ENCODE data around the gene MN1. TPM values are rescaled to one million over a fixed set of nuclear protein-coding genes. Genes with fewer than 3 reads are reported as not detected.

The MN1 gene
- polyA plus RNA-seq (ENCODE audit: insufficient read length in 12 of 12): 10 to 100 TPM in 11 of 12 donors, not detected in 1; 10.6 to 27.6 (median 16.2) TPM
- long read RNA-seq, donor 1, full-length matches to known transcripts: 3 of 3 reads
- long read RNA-seq, donor 1, partial matches to known transcripts: 0 of 3 reads
- long read RNA-seq, donor 1, other reads (novel, unspliced or antisense): 0 of 3 reads
- long read RNA-seq, donor 2, full-length matches to known transcripts: 3 of 3 reads
- long read RNA-seq, donor 2, partial matches to known transcripts: 0 of 3 reads
- long read RNA-seq, donor 2, other reads (novel, unspliced or antisense): 0 of 3 reads
- long read RNA-seq, donor 3, full-length matches to known transcripts: 3 of 3 reads
- long read RNA-seq, donor 3, partial matches to known transcripts: 0 of 3 reads
- long read RNA-seq, donor 3, other reads (novel, unspliced or antisense): 0 of 3 reads
- long read RNA-seq, donor 4, full-length matches to known transcripts: 5 of 5 reads
- long read RNA-seq, donor 4, partial matches to known transcripts: 0 of 5 reads
- long read RNA-seq, donor 4, other reads (novel, unspliced or antisense): 0 of 5 reads
- long read RNA-seq, donor 5, full-length matches to known transcripts: 7 of 7 reads
- long read RNA-seq, donor 5, partial matches to known transcripts: 0 of 7 reads
- long read RNA-seq, donor 5, other reads (novel, unspliced or antisense): 0 of 7 reads
- long read RNA-seq, donor 6, full-length matches to known transcripts: 3 of 3 reads
- long read RNA-seq, donor 6, partial matches to known transcripts: 0 of 3 reads
- long read RNA-seq, donor 6, other reads (novel, unspliced or antisense): 0 of 3 reads
- long read RNA-seq, donor 7, full-length matches to known transcripts: 1 of 1 reads
- long read RNA-seq, donor 7, partial matches to known transcripts: 0 of 1 reads
- long read RNA-seq, donor 7, other reads (novel, unspliced or antisense): 0 of 1 reads
- long read RNA-seq, donor 8, full-length matches to known transcripts: 8 of 8 reads
- long read RNA-seq, donor 8, partial matches to known transcripts: 0 of 8 reads
- long read RNA-seq, donor 8, other reads (novel, unspliced or antisense): 0 of 8 reads
- long read RNA-seq, donor 9, full-length matches to known transcripts: 2 of 2 reads
- long read RNA-seq, donor 9, partial matches to known transcripts: 0 of 2 reads
- long read RNA-seq, donor 9, other reads (novel, unspliced or antisense): 0 of 2 reads
- long read RNA-seq, donor 10, full-length matches to known transcripts: 6 of 6 reads
- long read RNA-seq, donor 10, partial matches to known transcripts: 0 of 6 reads
- long read RNA-seq, donor 10, other reads (novel, unspliced or antisense): 0 of 6 reads
- long read RNA-seq, donor 11, full-length matches to known transcripts: 3 of 8 reads
- long read RNA-seq, donor 11, partial matches to known transcripts: 5 of 8 reads
- long read RNA-seq, donor 11, other reads (novel, unspliced or antisense): 0 of 8 reads

DNA sequence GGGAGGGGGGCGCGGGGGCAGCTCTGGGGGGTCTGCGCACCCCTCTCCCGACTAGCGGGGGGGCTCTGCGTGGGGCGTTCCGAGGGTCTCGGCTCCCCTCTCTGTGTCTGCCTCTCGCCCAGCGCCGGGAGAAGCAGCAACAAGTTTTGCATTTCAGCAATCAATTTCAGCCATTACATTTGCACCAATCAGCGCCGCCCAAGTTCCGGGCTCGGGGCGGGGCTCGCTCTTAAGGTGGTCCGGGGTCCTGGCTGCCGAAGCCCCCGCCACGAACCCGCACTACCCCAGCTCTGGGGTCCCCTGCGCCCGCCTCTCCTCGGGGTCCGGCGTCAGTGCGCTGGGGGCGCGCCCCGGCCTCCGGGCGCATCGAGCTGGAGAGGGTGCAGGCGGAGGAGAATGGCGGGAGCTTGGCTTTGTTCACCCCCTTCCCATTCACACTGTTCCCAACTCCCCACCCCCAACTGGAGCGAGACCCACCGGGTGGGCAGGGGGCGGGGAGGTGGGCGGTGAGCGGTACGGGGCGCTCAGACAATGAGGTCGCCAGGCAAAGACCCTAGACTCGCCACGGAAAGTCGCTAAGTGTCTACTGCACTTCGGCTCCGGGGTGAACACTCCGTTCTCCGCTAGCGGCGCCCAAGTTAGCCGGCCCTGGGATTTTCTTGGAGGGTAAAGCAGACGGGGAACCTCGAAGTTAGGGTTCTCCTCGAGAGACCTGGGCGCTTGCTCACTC, at the start of gene MN1:
Gene MN1, minus strand, starts transcription at position 141 of the 730 bp plus-strand sequence. CDS start 1,213 bp downstream, outside the sequence.
- DNase-seq: peak; percentile 74

DNA sequence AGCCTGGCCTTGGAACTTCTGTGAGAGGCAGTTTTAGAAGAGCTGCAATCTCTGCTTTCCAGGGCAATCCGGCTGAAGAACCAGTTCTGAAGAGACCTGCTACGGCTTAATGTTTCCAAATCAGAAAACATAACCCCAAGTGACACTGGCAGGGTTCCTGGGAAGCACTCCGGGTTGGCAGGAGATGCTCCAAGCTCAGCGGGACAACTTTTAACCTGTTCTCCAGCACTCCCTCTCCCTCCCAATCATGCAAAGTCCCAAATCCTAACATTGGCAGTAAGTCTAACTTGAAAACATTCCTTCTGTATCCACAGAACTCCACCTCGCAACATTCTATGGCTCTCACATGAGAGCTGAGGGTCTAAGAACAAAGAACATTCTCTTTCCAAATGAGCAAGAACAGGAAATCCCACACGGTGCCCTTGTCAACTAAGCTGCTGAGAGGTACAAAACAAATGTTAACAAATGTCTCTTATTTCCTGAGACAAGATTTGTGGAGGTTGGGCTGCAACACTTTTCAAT, 48.5 kb upstream of the MN1 start:
- peak; percentile 53 for DNase-seq

DNA sequence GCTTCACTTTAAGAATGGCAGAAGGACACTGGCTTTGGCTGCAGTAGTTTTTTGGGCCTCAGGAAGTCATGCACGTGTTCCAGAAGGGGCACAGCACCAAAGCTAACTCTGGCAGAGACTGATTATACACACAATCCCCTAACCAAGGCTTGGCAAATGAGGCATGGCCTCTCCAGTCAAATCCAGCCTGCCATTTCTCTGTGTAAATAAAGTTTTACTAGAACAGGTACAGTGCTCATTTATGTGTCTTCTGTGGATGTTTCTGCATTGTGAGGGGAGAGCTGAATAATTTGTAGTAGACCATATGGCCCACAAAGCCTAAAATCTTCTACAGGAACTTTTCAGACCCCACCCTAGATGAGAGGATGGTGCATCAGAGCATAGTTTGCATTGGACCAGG, 46.4 kb upstream of the MN1 start:
- no peak for DNase-seq

DNA sequence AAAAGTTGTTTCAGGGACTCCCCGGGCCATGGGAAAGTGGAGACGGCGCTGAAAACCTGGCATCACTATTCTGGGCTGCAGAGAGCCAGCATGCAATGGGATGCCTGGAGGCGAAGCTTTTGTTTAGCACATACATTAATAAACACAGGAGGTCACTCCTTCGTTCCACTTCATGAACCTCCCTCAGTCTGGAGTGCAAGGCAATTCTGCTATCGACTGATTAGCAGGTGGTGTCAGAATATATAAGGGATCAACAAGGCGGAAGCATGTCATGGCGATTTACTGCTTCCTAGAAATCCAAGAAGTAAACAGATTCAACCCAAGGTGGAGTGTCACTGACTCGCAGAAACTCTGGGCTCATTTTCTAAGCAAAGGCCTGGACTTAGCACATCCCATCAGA, 45.4 kb upstream of the MN1 start:
- DNase-seq: no peak

DNA sequence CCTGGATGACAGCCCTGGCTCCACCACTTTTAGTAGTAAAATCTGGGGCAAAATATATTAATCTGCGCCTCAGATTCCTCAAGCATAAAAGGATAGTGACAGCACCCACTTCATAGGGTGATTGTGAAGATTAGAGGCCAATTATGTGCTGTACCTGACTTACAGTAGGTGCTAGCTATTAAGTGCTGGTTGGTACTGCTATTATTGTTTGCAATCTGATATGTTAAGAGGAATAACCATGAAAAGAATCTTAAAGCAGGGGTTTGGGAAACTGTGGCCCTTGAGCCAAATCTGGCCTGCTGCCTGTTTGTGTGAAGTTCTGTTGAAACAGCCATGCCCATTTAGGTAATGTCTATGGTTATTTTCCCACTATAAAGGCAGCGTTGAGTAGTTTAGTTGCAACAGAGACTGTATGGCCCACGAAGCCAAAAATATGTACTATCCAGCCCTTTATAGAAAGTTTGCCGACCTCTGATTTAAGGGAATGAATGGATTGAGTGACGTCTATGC, 44.7 kb upstream of the MN1 start:
- no peak for DNase-seq

DNA sequence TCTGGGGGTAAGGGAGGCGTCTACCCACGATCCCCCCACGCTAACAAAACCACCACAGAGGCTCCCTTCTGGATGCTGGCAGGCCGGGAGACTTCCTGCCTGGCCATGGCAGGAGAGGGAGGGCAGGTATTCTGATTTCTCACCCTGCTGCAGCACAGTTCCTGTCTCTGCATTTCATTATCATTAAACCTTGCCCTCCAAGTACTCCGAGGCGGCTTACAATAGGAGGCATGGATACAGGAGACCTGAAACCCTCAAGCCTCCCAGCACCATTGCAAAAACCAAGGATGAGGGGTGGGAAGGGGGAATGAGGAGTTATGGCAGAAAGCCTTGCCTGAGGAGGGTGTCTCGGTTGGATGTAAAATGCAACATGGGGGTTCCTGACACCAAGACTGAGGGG, 44.1 kb upstream of the MN1 start:
- no peak for DNase-seq

DNA sequence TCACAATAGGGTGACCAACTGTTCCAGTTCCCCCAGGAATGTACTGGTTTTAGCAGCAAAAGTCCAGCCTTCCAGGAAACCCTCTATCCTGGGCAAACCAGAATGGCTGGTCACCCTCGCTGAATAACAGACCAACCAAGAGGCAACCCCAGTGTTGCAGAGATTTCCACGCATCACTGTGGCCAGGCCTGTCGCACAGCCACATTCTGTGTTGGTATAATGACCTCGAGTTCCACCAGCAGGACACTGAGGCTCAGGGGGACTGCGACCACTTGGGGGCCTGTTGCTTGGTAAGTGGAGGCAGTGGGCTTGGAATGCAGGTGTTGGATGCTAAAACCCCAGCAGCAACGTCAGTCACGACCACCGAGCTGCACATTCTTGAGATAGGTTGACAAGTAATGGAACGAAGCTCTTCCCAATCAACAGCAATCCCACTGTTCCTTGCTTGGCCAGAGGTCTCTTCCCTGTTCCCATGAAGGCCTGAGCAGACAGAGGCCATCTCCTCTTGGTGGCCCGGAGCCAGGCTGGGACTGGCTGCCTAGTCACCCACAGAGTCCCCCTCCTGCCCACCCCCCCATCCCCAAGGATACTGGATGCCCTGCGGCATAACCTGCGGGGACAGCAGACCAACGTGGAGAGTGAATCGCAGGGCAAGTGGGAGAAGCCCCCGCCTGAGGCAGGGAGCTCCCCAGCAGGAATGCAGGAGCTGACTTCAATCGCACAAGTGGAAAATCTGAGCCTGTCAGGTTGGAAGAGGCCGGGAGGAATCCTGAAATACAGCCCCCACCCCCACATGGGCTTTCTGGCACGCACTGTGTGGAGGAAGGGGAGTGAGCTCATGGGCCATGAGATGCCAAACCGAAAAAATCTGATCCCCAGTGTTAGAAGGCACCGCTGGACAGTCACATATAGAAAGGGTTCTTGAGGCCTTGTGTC, 43.4 kb upstream of the MN1 start:
- peak; percentile 74 for DNase-seq

DNA sequence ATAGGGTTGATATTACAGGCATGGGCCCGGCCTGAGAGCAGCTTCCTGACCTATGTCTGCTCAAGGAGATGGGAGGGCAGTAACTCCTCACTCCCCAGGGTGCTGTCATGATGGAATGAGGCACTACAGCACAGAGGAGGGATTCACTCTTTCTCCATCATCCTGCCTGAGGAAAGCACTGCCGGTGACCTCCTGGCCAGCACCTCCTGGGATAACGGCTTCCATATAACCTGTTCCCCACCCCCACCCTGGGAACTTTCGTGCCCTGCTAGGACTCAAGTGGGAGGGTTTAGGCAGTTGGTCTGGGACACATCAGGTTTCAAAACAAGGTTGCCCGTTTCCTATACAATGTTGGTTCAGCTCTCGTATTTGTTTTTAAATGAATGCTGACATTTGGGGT, 42.7 kb upstream of the MN1 start:
- DNase-seq: no peak

DNA sequence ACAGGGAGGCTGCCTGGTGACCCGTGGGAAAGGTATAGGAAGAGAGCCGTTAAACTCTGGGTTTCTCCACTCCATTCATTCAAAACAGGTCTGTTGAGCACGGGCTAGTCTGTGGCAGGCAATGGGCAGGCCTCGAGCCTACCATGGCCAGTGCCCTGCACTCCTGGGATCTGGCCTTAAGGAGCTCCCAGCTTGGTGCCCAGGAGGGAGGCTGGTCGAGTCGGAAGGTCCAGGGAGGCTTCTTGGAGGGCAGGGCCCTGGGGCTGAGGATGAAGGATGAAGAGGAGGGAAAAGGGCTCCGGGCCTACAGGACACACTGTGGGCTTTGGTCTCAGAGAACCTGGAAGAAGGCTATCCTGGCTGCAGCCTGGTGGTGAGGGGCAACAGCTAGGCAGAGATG, 41.9 kb upstream of the MN1 start:
- DNase-seq: no peak

DNA sequence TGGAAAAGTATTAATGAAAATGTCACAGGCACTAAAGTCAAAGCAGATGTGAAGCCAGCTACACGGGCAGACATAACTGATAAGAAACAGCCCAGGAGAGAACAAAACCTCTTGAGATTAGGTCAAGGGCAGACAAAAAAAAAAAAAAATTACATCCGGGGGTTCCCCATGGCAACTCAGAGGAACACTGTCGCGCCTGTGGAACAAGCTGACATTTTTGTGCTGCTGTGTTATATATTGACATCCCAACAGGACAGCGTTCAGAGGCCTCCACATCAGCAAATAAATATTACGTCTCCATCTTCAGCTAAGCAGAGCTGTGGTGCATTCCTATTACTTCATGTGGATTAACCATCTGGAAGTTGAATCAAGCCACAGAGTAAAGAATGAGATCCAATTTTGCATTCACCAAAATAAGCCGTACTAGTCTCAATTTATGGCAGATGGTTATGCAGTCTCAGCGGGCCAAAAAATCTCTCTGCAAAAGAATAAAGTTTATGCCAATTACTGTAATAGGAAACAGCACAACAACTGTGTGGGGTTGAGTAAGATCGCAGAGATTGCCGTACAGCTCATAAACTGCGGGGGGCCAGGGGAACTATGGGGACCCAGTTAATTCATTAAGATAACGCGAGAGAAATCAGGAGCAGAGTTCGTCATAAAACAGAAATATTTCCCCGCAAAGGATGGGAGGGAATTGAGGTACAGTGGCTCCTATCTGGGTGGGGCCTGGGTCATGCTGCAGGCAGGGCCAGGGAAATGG, 41.3 kb upstream of the MN1 start:
- peak; percentile 66 for DNase-seq

DNA sequence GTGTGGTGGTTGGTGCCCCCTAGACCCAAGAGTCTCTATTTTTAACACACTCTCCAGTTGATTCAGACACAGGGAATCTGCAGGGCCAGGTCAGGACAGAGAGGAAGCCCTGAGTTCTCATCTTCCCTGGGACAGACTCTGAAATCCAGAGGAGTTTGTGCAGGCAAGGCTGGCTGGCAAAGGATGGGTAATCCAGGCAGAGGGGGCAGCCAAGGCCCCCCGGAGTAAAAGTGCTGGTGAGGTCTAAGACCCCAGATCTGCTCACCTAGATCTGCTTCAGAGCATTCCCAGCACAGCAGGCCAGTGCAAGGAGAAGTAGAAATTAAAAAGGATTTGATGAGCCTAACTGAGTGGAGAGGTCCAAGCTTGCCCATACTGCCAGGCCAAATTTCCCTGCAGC, 40.6 kb upstream of the MN1 start:
- no peak for DNase-seq

DNA sequence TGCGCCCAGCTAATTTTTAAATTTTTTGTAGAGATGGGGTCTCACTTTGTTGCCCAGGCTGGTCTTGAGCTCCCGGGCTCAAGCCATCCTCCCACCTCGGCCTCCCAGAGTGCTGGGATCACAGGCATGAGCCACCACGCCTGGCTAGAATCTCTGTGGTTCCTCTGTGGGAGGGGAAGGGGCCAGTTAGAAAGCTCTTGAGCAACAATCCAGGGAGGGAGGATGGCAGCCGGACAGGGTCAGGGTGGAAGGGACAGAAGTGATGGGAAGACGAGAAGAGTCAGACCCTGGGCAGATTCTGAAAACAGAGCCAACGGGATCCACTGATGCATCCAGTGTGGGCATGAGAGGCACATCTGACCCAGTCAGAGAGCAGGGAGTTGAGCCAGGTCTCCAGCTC, 38.9 kb upstream of the MN1 start:
- no peak for DNase-seq

DNA sequence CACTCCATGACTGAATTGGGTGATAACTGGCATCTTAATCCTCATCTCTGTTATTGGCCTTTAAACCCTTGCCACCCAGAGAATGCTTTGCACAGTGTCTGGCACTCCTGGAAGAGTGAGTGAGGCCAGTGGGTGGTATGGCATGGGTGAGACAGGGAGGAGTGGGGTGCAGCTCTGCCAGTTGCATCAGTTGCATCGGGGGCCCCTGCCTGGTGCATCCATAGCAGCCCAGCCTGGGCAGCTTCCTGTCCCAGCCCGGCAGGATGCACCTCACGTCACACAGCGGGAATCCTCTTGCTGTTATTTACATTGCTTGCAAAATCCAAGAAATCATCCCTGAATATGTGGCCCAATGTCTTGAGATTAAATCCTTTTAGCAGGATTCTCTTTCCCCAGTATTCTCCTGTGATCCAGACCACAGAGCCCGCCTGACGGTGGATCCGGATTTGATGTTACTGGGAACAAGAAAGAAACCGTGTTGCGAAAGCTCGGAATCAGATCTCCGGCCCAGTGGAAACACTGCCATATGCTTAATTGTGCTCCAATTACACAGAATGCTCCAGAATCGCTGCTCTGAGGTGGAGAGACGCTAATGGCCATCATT, 37.6 kb upstream of the MN1 start:
- DNase-seq: no peak

DNA sequence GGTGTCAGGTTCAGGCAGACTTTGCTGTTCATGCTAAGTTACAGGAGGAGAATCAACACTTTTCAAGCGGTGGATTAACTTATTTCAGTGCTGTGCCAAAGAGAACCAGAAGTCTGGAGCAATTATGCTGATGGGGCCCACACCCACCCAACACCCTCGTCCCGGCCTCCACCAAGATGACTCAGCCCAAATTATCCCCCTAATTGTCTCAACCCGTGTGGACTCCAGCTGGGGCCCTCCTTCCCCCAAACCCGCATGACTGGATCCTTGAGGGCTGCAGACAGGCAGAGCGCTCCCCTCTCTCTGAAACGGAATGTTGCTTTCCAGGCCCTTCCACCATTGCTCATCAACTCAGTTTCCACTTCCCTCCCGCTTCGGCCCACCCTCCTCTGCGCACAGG, 34.6 kb upstream of the MN1 start:
- DNase-seq: no peak

DNA sequence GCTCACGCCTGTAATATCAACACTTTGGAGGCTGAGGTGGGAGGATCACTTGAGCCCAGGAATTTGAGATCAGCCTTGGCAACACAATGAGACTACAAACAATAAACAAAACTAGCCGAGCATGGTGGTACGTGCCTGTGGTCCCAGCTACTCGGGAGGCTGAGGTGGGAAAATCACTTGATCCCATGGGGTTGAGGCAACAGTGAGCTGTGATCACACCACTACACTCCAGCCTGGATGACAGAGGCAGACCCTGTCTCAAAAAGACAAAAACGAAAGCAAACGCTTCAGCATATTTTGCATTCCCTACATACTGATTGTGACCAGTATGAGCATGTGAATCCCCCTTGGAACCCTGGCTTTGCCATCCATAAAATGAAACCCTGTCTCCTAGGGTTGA, 33.9 kb upstream of the MN1 start:
- no peak for DNase-seq

DNA sequence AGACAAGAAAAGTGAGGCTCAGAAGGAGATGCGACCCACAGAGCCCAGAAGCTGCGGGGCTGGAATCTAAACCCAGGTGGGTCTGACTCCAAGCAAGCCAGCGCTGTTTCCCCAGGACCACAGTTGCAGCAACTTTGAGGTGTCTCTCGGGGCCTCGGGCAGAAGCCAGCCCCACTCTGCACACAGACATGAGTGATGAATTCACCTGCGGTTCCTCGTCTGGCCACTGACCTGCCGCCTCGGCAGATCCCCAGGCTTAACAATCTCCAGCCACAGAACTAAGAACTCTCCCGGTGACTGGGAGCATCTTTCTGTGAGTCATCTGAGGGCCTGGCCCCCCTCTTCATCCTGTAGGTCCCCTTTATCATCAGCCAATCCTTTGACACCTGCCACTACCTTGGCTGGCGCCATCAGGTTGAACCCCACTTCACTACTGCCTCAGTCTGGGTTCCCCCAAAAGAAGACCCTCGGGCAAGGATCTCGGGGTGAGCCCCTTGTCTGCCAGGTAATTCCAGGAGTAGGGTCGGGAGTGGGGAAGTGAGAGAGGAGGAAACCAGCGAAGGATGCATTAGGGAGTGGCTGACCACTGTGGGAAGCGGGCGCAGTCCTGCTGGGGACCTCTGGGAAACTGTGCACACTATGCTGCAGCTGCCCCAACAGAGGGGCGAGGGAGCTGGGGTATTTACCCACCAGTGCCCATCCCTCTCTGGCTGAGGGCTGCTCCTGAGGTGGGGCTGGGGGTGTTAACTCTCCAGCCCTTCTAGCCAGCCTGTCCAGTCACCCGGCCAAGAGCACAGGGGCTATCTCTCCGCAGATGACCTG, 33.0 kb upstream of the MN1 start:
- DNase-seq: no peak

DNA sequence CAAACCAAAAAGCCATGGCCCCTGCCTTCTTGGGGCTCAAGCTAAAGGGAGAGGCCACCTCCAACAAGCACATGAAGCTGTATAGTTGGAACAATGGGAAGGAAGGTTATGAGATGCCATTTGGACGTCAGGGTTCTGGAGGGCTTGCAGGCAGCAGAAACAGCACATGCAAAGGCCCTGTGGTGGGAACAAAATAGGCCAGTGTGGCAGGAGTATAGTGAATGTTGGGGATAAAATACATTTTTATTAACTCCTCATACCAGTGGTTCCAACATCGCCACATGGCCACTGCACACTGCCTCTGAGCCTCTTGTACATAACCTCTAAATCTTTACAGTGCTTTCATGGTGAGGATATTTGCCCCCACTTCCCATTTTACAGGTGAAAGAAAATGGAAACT, 32.2 kb upstream of the MN1 start:
- no peak for DNase-seq

Data from muscle of arm (tissue), 14 donors.